K562 (cell line): ENCODE results near the gene FBXO28. TPM values are rescaled to one million over a fixed set of nuclear protein-coding genes. Genes with fewer than 3 reads are reported as not detected.

Experiments used
- ATAC-seq: fragments of 200-7000 bp; cut with Tn5 transposase; 3 replicates; pipeline ENCODE4 v1.9.1; 2020; ENCODE audit warnings: moderate library complexity
- BruUV-seq: library from RNA; stranded (reverse); fragments of 400-500 nt; replicated peaks from 2 replicates; lab custom pipeline; 2021; lab: Mats Ljungman, UMichigan
- CTCF ChIA-PET: fragments of 300-600 bp; formaldehyde crosslinking; extraction: SDS; loops from one replicate; lab custom pipeline; 2021; ENCODE audit warnings: low intra/inter-chr PET ratio; lab: Yijun Ruan, JAX
- POLR2A ChIA-PET: fragments of 300-600, 350-650 bp; sonication (Branson Sonifier 250); formaldehyde crosslinking; extraction: SDS; loops from one replicate; lab custom pipeline; 2021; ENCODE audit warnings: antibody characterized with exemption, inconsistent platforms; lab: Yijun Ruan, JAX
- DNase-seq, 4 experiments: peaks; one replicate each; pipeline versions ENCODE4 v3.0.0 to v3.0.0-alpha.2; 2011 to 2018; ENCODE audit warnings: low spot score in 3 of 4, mixed read lengths in 3 of 4; ENCODE audit errors: extremely low read depth in 1 of 4
- FAIRE-seq: peaks from 2 replicates; lab custom pipeline; 2011; peaks lifted over from hg19 to GRCh38; lab: Jason Lieb, UNC
- H2AFZ ChIP-seq: 2 replicates; pipeline ENCODE4 v1.6.0; 2011; ENCODE audit warnings: low read depth, low read length, control low read depth, inconsistent platforms
- H3K27ac ChIP-seq: fragments of 200-600 bp; 3 replicates; pipeline ENCODE4 v1.8.0; 2011; ENCODE audit warnings: low read depth, mild to moderate bottlenecking, control low read depth, inconsistent platforms, low read length, moderate library complexity, mixed read lengths; ENCODE audit errors: extremely low read depth
- H3K27me3 ChIP-seq, 2 experiments: fragments of 300-600 bp in 1 of 2; 2 replicates in 1 of 2; 3 replicates in 1 of 2; pipeline versions ENCODE4 v1.6.0 to v1.8.0; 2011; ENCODE audit warnings: inconsistent platforms in 2 of 2, low read length in 2 of 2, mild to moderate bottlenecking in 1 of 2, mixed read lengths in 1 of 2, moderate library complexity in 1 of 2; ENCODE audit not compliant: control insufficient read depth in 2 of 2, insufficient read depth in 2 of 2
- H3K36me3 ChIP-seq: fragments of 300-600 bp; 3 replicates; pipeline ENCODE4 v1.8.0; 2011; ENCODE audit warnings: mild to moderate bottlenecking, low read length, inconsistent platforms; ENCODE audit not compliant: control insufficient read depth, insufficient read depth
- H3K4me1 ChIP-seq, 2 experiments: fragments of 200-600 bp in 1 of 2; replicated peaks in 1 of 2; 2 replicates in 1 of 2; 3 replicates in 1 of 2; pipeline versions ENCODE4 v1.5.1 to v1.8.0; 2011; ENCODE audit warnings: inconsistent platforms in 2 of 2, low read length in 2 of 2, mild to moderate bottlenecking in 1 of 2, mixed read lengths in 1 of 2, moderate library complexity in 1 of 2; ENCODE audit not compliant: control insufficient read depth in 2 of 2, insufficient read depth in 2 of 2
- H3K4me2 ChIP-seq: 2 replicates; pipeline ENCODE4 v1.6.1; 2011; ENCODE audit warnings: low read length, control low read depth, inconsistent platforms, mixed read lengths; ENCODE audit not compliant: insufficient read depth
- H3K4me3 ChIP-seq: fragments of 200-600 bp; sonication (generic), shearing (Covaris generic); 2 replicates; pipeline ENCODE4 v1.5.1; 2016; ENCODE audit warnings: control low read depth, inconsistent platforms
- H3K79me2 ChIP-seq: fragments of 200-600 bp; 3 replicates; pipeline ENCODE4 v1.8.0; 2011; ENCODE audit warnings: low read length, inconsistent platforms; ENCODE audit not compliant: control insufficient read depth, insufficient read depth
- H3K9ac ChIP-seq, 2 experiments: 2 replicates each; pipeline versions ENCODE4 v1.6.0 to v1.6.1; 2011; ENCODE audit warnings: low read depth in 2 of 2, low read length in 2 of 2, control low read depth in 1 of 2, inconsistent platforms in 1 of 2, mild to moderate bottlenecking in 1 of 2, mixed read lengths in 1 of 2; ENCODE audit not compliant: insufficient read depth in 1 of 2
- H3K9me1 ChIP-seq: one replicate; pipeline ENCODE4 v1.6.0; 2011; ENCODE audit warnings: inconsistent platforms, mild to moderate bottlenecking, low read length, moderate library complexity; ENCODE audit not compliant: control insufficient read depth, insufficient read depth
- H3K9me3 ChIP-seq: replicated peaks from 2 replicates; pipeline ENCODE4 v1.5.1; 2011; ENCODE audit warnings: low read depth, low read length, inconsistent platforms; ENCODE audit not compliant: control insufficient read depth, insufficient read depth
- H4K20me1 ChIP-seq: replicated peaks from 2 replicates; pipeline ENCODE4 v1.6.1; 2011; ENCODE audit warnings: low read length, inconsistent platforms, mixed read lengths; ENCODE audit not compliant: control insufficient read depth, insufficient read depth
- DMBX1 ChIP-seq: fragments of 250-450 bp; sonication (Bioruptor Pico); IDR thresholded peaks from 2 replicates; pipeline ENCODE4 v1.8.0; 2022; ENCODE audit warnings: inconsistent platforms, mild to moderate bottlenecking, moderate library complexity, borderline replicate concordance
- ILF3 ChIP-seq: fragments of 450-650 bp; IDR thresholded peaks from 2 replicates; pipeline ENCODE4 v1.6.1; 2018; ENCODE audit warnings: antibody characterized with exemption, mild to moderate bottlenecking, moderate library complexity, borderline replicate concordance
- MLX ChIP-seq, 2 experiments: fragments of 450-650 bp in 1 of 2; sonication (generic) in 1 of 2; formaldehyde crosslinking; conservative IDR thresholded peaks; 2 replicates each; pipeline versions ENCODE4 v1.4.0 to v1.8.1; 2020 to 2022; ENCODE audit warnings: mild to moderate bottlenecking in 1 of 2, missing genetic modification reagents in 1 of 2
- SFPQ ChIP-seq: fragments of 200-400 bp; formaldehyde crosslinking; IDR thresholded peaks from 2 replicates; pipeline ENCODE4 v1.6.1; 2017; ENCODE audit warnings: mild to moderate bottlenecking, low read depth, low read length, moderate library complexity
- SMARCC2 ChIP-seq: fragments of 450-650 bp; IDR thresholded peaks from 2 replicates; pipeline ENCODE4 v1.6.1; 2017; ENCODE audit warnings: antibody characterized with exemption, moderate library complexity, mild to moderate bottlenecking, low read depth
- TCF3 ChIP-seq: sonication (generic); formaldehyde crosslinking; IDR thresholded peaks from 2 replicates; pipeline ENCODE4 v1.4.0; 2020; ENCODE audit warnings: mild to moderate bottlenecking, missing genetic modification reagents
- ZNF121 ChIP-seq: sonication (generic); formaldehyde crosslinking; conservative IDR thresholded peaks from 2 replicates; pipeline ENCODE4 v1.8.0; 2022; ENCODE audit warnings: missing genetic modification reagents
- WGBS: fragments of 100-300 bp; shearing (Covaris generic); methylation state at CpG from one replicate; pipeline ENCODE4 v1.1.6; 2016; ENCODE audit warnings: low coverage, mixed read lengths; ENCODE audit not compliant: insufficient coverage; ENCODE audit errors: missing lambda C conversion rate; 5-methylcytosine and 5-hydroxymethylcytosine counted together
- in situ Hi-C: fragments of 300-500 bp; cut with MboI; formaldehyde crosslinking; loops from 4 replicates; pipeline ENCODE4 v1.15.0; 2018; ENCODE audit warnings: inconsistent platforms, mixed read lengths
- intact Hi-C: fragments of 100-400 bp; cut with micrococcal nuclease; formaldehyde crosslinking; loops from 2 replicates; pipeline ENCODE4 v1.14.2; 2022
- polyA plus RNA-seq, 8 experiments: library from polyadenylated mRNA; depleted of rRNA in 4 of 8; stranded (reverse) in 5 of 8; unstranded in 3 of 8; fragments of >200 nt; fragmentation: Nextera tagmentation in 2 of 8; fragmentation: Illumina TruSeq in 1 of 8; extraction: Ambion mirVana in 2 of 8; extraction: Trizol in 1 of 8; gene quantifications; 2 replicates each; pipeline versions ENCODE4 v1.2.1 to v1.2.3, GENCODE V29; 2011 to 2014; ENCODE audit warnings: inconsistent platforms in 1 of 8, missing spikeins in 1 of 8
- total RNA-seq, 7 experiments: library from RNA; depleted of rRNA in 6 of 7; stranded (reverse); fragments of >200 nt in 6 of 7; fragmentation: Illumina TruSeq in 2 of 7; extraction: Trizol in 2 of 7; gene quantifications; 2 replicates each; pipeline versions ENCODE4 v1.2.1 to v1.2.3, GENCODE V29; 2011 to 2021; ENCODE audit warnings: low replicate concordance in 1 of 7

The FBXO28 gene
- total and polyA plus RNA-seq, 9 of the 15 experiments (the other 6 are each of a cell fraction or from before 2014, with no cell fraction given): 4.1 to 34.8 (median 25.3) TPM

- TF ChIP-seq SFPQ (no peak), SMARCC2 (no peak), DMBX1 (no peak), ILF3 (no peak), TCF3 (CRISPR knock-in tag) (no peak)
- TF ChIP-seq, all 486 proteins: peak for 0
These were observed 4.9 kb upstream of the FBXO28 start (continued) for GRCh38 chr1:224108991-224109390.

DNA sequence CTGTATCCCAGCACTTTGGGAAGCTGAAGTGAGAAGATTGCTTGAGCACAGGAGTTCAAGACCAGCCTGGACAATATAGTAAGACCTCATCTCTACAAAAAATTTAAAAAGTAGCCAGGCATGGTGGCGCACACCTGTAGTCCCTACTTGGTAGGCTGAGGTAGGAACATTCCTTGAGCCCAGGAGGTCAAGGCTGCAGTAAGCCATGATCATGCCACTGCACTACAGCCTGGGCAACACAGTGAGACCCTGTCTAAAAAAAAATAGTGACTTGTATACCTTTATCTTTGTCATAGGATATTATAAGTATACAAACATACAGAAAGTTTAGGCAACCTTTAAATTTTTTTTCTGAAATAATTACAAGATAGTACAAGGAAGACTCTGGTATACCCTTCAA, 3.9 kb upstream of the FBXO28 start:
- Histone ChIP-seq H4K20me1 (no peaks in the 10 kb centered on the region), H3K4me3 (no peak overlapping the region), H2AFZ (no peak overlapping the region), H3K9ac (no peak overlapping the region), H3K27me3 (no peaks in the 10 kb centered on the region), H3K9me1 (no peaks in the 10 kb centered on the region), H3K36me3 (no peaks in the 10 kb centered on the region; the same call in 2 of the 3 replicates), H3K9me3 (no peaks in the 10 kb centered on the region; the same call in 1 of the 2 replicates), H3K4me1 (peaks cover 0 to 8% of the 10 kb centered on the region in 2 experiments; a peak in 3 of 5 replicates), H3K4me2 (no peak overlapping the region), H3K27ac (no peak overlapping the region), H3K79me2 (peaks cover 15% of the 10 kb centered on the region)
- BruUV-seq: no TSS peak
- no peak for FAIRE-seq
- 39% methylated on average over 1 of the region's 1 CpG for WGBS
- TF ChIP-seq MLX (CRISPR knock-in tag; conservative IDR thresholded peaks at IDR 0.05): no peak
- peak; percentile 52 for TF ChIP-seq ZNF121 (CRISPR knock-in tag)
- in situ Hi-C loops: loop anchor here (10.0 to 25.0 kb wide), 3 partner anchors 227 to 827 kb away; partner anchors contain the start of genes DNAH14 and NVL
- DNase-seq: no peak
- POLR2A ChIA-PET: interaction anchor here (1.1 kb wide), 1 partner anchor 15 kb away, joined by 3 read pairs; no protein-coding TSS in a partner anchor
- no peak for ATAC-seq
- intact Hi-C loops: loop anchor here (5.0 to 10.0 kb wide), 3 partner anchors 48 to 535 kb away; no protein-coding TSS in a partner anchor
- CTCF ChIA-PET: no interaction called here
